NCI-H345 (cell line): Measurements from ENCODE around the gene SFT2D3.
A peak's percentile ranks its signal among the peaks of the same experiment; 100 is the strongest.

Experiments used
- DNase-seq: peaks from one replicate; lab custom pipeline; 2025; lab: John Stamatoyannopoulos, UW

Gene SFT2D3

GRCh38 chr2:127681976-127682857 is 19.1 kb upstream of the SFT2D3 start:
- no peak for DNase-seq

DNA sequence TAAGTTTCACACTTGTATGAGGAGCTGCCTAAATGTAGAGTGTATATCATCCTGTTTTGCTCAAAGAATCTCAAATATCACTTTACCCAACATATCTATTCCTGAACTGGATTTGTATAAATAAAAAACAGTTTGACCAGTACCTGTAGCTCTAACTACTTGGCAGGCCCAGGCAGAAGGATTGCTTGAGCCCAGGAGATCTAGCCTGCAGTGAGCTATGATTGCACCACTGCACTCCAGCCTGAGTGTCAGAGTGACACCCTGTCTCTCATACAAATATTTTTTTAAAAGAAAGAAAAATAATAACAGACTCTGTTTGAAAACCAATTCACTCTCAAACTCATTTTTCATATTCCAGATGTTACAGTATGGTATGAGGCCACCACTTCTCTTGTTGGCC is 18.2 kb upstream of the SFT2D3 start:
- DNase-seq: no peak

DNA sequence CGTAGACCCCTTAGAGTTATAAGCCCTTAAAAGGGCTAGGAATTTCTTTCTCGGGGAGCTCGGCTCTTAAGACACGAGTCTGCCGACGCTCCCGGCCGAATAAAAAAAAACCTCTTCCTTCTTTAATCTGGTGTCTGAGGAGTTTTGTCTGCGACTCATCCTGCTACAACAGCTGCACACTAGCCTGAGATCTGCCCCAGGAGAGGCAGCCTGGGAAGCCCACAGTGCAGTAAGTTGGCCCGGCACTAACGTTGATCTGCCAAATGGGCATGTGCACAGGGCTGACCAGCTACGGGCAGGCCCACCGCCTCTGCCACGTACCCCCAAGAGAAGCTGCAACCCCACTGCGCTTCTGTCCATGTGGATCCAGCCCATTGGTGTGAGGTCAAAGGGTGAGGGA is 17.5 kb upstream of the SFT2D3 start:
- DNase-seq: no peak

- no peak for DNase-seq
Observed at GRCh38 chr2:127685410-127686080, 15.8 kb upstream of the SFT2D3 start.

- no peak for DNase-seq
Observed at GRCh38 chr2:127688405-127688804, 12.9 kb upstream of the SFT2D3 start.

DNA sequence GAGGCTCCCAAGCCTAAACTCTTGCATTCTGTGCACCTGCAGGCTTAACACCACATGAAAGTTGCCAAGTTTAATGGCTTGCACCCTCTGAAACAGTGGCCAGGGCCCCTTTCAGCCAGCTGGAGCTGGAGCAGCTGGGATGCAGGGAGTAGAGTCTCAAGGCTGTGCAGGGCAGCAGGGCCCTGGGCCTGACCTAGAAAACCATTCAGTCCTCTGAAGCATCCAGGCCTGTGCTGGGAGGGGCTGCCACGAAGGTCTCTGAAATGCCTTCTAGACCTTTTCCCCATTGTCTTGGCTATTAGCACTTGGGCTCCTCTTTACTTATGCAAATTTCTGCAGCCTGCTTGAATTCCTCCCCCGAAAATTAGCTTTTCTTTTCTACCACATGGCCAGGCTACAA is 10.6 kb upstream of the SFT2D3 start:
- DNase-seq: no peak

DNA sequence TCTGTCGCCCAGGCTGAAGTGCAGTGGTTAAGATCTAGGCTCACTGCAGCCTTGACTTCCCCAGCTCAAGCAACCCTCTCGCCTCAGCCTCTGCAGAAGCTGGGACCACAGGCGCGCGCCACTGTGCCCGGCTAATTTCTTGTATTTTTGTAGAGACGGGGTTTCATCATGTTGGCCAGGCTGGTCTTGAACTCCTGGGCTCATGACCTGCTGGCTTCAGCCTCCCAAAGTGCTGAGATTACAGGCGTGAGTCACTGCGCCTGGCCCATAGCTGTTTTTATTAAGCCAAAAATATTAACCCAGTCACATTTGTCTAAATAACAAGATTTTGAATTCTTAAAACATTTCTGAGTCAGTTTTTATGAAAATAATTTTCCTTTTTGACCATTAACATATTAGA is 6.3 kb upstream of the SFT2D3 start:
- no peak for DNase-seq

DNA sequence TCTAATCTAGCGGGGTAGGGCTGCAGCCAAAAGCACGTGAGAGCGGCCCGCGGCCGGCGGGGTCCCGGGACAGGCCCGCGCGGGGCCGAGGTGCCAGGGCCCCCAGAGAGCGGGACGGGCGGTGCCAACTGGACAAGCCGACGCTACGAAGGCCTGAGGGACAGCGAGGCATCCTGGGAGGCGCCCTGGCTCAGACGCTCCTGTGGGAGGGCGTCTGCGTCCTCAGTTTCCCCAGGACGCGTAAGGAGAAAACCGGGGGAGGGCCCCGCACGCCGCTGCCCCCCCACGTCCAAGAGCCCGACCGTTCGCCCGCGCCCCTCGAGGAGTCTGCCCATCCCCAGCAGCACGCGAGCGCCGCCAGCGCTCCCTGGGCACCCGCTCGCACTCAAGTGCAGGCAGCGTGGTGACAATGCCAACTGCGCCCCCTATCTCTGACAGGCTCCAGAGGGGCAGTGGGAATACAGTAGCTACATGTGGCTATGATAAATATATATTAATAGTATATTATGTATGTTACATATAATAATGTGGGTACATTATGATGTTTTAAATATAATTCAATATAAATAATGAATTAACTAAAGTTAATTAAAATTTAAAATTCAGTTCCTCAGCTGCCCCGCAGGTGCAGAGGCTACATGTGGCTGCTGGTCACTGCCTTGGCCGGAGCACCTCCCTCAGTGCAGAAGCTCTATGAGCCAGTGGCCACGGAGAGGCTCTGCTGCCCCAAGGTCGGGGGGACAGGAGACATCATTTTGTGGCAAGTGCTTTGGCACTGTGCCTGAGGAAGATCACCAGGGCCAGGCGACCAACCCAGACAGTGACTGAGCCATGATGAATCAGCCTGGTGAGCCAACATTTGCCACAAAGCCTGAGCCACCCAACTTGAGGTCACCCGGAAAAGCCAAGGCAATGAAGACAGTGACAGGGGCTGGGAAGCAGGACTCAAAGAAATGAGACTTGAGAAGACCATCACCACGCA is 5.5 kb upstream of the SFT2D3 start:
- DNase-seq: no peak

DNA sequence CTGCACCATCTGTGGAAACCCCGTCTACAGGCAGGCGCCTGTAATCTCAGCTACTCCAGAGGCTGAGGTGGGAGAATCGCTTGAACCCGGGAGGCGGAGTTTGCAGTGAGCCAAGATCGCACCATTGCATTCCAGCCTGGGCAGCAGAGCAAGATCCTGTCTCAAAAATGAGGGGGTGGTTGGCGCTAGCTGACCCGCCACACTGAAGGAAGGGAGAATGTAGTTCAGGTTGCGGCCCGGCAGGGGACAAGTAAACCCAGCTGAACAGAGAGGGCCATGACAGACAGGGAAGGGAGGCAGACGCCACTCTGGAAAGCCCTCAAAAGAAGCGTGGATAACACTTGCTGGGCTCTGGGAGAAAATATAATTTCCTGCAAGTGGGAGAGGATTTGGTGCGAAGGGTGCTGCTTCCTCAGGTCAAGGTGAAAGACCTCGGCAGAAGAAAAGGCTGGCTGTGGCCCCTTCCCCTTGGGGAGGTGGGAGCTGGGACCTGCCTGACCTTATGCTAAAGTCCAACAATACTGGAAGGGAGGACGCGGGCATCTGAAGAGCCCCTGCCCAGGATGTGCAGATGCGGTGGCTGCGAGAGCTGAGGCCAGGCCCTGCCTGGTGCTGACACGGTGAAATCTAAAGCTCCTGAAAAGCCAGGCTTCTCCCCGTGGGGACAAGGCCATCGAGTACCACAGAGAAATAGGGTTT is 3.7 kb upstream of the SFT2D3 start:
- no peak for DNase-seq

- DNase-seq: no peak
Observed at GRCh38 chr2:127698553-127699355, 2.5 kb upstream of the SFT2D3 start.

DNA sequence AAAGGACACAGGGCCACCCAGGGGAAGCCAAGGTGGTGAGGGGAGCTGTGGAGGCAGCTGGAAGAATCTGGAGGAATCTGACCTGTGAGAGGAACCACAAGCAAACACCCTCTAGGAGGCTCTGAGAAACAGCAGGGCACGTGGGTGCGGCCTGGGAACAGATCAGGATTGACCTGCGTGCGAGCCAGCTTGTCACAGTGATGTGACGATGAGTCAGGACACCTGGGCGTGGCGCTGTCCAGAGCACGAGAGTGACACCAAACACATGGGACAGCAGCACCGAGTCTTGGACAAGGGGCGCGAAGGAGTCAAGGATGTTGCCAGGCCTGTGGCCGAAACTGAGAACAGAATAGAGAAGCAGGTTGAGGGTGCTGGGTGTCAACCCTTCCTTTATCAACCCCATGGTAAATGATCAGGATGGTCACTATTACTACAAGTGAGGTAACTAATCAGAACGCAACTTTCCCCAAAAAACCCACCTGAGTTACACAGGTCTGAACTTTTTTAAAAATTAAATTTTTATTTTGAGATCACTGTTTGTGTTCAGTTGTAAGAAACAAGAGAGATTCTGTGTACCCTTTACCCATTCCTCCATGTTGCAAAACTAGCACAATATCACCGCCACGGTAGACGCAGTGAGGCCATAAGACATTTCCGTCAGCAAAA is 637 bp upstream of the SFT2D3 start:
- no peak for DNase-seq

- DNase-seq: peak; percentile 69
Observed at GRCh38 chr2:127701651-127702394, 526 bp downstream of the SFT2D3 start.

GRCh38 chr2:127702395-127703009 is 1.2 kb downstream of the SFT2D3 start:
- DNase-seq: no peak

GRCh38 chr2:127703282-127703681 is 2.0 kb downstream of the SFT2D3 start:
- DNase-seq: no peak

- DNase-seq: no peak
Observed at GRCh38 chr2:127704641-127705390, 3.5 kb downstream of the SFT2D3 start.

DNA sequence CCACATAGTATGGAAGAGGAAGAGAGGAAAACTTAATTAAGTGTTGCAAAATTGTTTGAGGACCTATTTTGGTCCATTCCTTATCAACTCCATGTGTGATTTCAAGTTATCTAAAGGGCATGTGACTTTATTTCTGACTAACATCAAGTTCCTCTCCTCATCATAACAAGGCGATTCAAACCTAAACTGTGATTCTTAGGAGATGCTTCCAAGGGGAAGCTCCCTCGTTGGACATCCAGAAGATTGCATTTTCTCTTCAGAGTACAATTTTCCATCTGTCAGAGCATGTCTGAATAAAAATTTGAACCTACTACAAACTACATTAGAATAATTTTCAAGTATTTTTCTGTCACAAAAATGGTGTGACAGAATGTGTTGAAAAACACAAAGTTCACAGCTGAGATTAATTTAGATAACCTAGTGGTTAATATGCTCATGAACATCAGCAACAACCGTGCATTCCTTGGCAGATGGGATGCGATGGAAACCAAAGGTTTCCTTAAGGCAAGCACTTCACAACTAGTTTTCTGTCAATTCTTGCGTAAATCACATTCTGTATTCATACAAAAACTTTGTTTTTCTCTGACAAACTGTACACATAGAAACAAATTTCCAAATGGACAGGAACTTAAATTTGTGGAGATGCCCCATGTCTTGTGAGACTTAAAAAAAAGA is 4.2 kb downstream of the SFT2D3 start:
- DNase-seq: no peak

- DNase-seq: no peak
Observed at GRCh38 chr2:127706215-127706990, 5.1 kb downstream of the SFT2D3 start.
